GM10248 (cell line): ENCODE data around the gene STON2.

Experiments
- CTCF ChIA-PET: fragments of 300-600 bp; sonication (Branson Sonifier 250); formaldehyde crosslinking; extraction: SDS; loops from one replicate; lab custom pipeline; 2021; ENCODE audit warnings: antibody characterized with exemption; lab: Yijun Ruan, JAX
- POLR2A ChIA-PET: fragments of 350-650 bp; sonication (Branson Sonifier 250); formaldehyde crosslinking; extraction: SDS; loops from one replicate; lab custom pipeline; 2020; ENCODE audit warnings: antibody characterized with exemption; lab: Yijun Ruan, JAX
- DNase-seq: peaks from one replicate; pipeline ENCODE4 v3.0.0; 2012; ENCODE audit errors: extremely low spot score
- CTCF ChIP-seq: IDR thresholded peaks from 2 replicates; pipeline ENCODE4 v1.5.1; 2012; ENCODE audit warnings: mild to moderate bottlenecking, low read depth; ENCODE audit errors: extremely low read depth, missing control alignments, control extremely low read depth

Gene STON2

GRCh38 chr14:81351205-81351604 is 48.9 kb downstream of the STON2 start:
- TF ChIP-seq CTCF, result no peak
- CTCF ChIA-PET, result interaction anchor here (1.0 to 1.1 kb wide), 2 partner anchors 20 to 81 kb away, joined by 3 to 4 read pairs; no protein-coding TSS in a partner anchor
- no peak for DNase-seq
- POLR2A ChIA-PET, result no interaction called here

- no peak for TF ChIP-seq CTCF
- no peak for DNase-seq
- ChIA-PET CTCF (interaction anchor here (1.0 to 1.1 kb wide), 2 partner anchors 20 to 81 kb away, joined by 3 to 4 read pairs; no protein-coding TSS in a partner anchor), POLR2A (no interaction called here)
Measured at GRCh38 chr14:81350344-81351130, 49.6 kb downstream of the STON2 start.

GRCh38 chr14:81348061-81348460 is 52.1 kb downstream of the STON2 start:
- DNase-seq, result no peak
- no peak for TF ChIP-seq CTCF
- ChIA-PET CTCF (interaction anchor here (1.2 kb wide), 2 partner anchors 20 to 769 kb away, joined by 3 read pairs; no protein-coding TSS in a partner anchor), POLR2A (no interaction called here)

GRCh38 chr14:81345781-81346180 is 54.3 kb downstream of the STON2 start:
- no peak for DNase-seq
- no peak for TF ChIP-seq CTCF
- ChIA-PET CTCF (interaction anchor here (1.2 to 1.5 kb wide), 2 partner anchors 12 to 520 kb away, joined by 3 to 6 read pairs; no protein-coding TSS in a partner anchor), POLR2A (no interaction called here)

- ChIA-PET CTCF (interaction anchor here (1.2 to 1.6 kb wide), 2 partner anchors 43 to 81 kb away, joined by 3 to 5 read pairs; no protein-coding TSS in a partner anchor), POLR2A (no interaction called here)
- no peak for DNase-seq
- no peak for TF ChIP-seq CTCF
Measured at GRCh38 chr14:81344481-81345160, 55.5 kb downstream of the STON2 start.

GRCh38 chr14:81343701-81344100 is 56.4 kb downstream of the STON2 start:
- ChIA-PET CTCF (interaction anchor here (1.1 to 1.6 kb wide), 3 partner anchors 13 to 81 kb away, joined by 3 to 5 read pairs (median 3); no protein-coding TSS in a partner anchor), POLR2A (no interaction called here)
- no peak for DNase-seq
- no peak for TF ChIP-seq CTCF
